ENCODE measurements around the gene LSM7. TPM values are rescaled to one million over a fixed set of nuclear protein-coding genes. Genes with fewer than 3 reads are reported as not detected.
A peak's percentile ranks its signal among the peaks of the same experiment; 100 is the strongest.

Gene LSM7
- total RNA-seq, 3 donors from 2014 or later (not counting 1 experiment from before 2014, with no cell fraction given), result 52.0 to 80.2 (median 77.4) TPM

DNA sequence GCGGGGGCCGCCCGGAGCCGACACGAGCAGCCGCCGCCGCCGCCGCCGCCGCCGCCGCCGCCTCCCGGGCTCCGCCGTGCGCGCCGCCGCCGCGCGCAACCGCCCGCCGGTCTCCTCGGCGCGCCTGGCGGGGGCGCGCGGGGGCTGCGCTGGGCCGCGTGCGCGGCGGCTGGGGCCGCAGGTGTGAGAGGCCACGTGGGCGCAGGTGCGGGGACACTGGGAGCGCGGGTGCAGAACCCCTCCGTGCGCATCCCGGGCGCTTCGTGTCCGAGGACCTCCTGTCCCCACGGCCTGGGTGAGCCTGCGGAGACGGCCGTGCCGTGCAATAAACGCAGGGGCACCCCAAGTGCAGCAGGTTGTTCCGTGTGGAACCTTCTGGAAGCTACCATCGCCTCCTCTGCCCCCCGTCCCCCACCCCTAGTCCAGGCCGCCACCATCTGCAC, 20.3 kb downstream of the LSM7 start, which contains the start of gene LINGO3:
TSS of gene LINGO3 (minus strand) at position 41 of the 443 bp plus-strand sequence. CDS start 16,378 bp downstream, outside the sequence.
- Mint-ChIP-seq H3K36me3 (no peaks in the 10 kb centered on the region), H3K27ac (peak within 1 kb of the TSS in 1 of 2 donors; percentile 42), H3K9me3 (no peaks in the 10 kb centered on the region), H3K4me3 (peak within 1 kb of the TSS; percentile 64), H3K4me1 (peaks cover 2 to 10% of the 10 kb centered on the region in 2 donors), H3K27me3 (ENCODE audit: low read depth in 2 of 2) (peaks cover 33 to 47% of the 10 kb centered on the region in 2 donors)
- H3K27me3 ChIP-seq (ENCODE audit: control insufficient read depth, insufficient read depth, low read length), result peaks cover 51% of the 10 kb centered on the region
- TF ChIP-seq, protein P1, sequence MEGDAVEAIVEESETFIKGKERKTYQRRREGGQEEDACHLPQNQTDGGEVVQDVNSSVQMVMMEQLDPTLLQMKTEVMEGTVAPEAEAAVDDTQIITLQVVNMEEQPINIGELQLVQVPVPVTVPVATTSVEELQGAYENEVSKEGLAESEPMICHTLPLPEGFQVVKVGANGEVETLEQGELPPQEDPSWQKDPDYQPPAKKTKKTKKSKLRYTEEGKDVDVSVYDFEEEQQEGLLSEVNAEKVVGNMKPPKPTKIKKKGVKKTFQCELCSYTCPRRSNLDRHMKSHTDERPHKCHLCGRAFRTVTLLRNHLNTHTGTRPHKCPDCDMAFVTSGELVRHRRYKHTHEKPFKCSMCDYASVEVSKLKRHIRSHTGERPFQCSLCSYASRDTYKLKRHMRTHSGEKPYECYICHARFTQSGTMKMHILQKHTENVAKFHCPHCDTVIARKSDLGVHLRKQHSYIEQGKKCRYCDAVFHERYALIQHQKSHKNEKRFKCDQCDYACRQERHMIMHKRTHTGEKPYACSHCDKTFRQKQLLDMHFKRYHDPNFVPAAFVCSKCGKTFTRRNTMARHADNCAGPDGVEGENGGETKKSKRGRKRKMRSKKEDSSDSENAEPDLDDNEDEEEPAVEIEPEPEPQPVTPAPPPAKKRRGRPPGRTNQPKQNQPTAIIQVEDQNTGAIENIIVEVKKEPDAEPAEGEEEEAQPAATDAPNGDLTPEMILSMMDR (IDR thresholded peaks at IDR 0.05), result no peak
- peak in 2 of 3 donors; percentile 50 to 67 for ATAC-seq
- intact Hi-C loops (cut with micrococcal nuclease), result no loop called here
- no peak within 1 kb of the TSS for H3K4me3 ChIP-seq (ENCODE audit: low read length)
- no peaks in the 10 kb centered on the region for H3K9me3 ChIP-seq (ENCODE audit: control insufficient read depth, insufficient read depth, low read length)
- peak in 1 of 2 donors; percentile 48 for DNase-seq
- WGBS (ENCODE audit: insufficient coverage), result 4% methylated on average over 63 of the region's 63 CpGs
- H3K4me1 ChIP-seq (ENCODE audit: control insufficient read depth, insufficient read depth, low read length), result peaks cover 14% of the 10 kb centered on the region
- no peaks in the 10 kb centered on the region for H3K36me3 ChIP-seq (ENCODE audit: control insufficient read depth, insufficient read depth, low read length)
- no peak within 1 kb of the TSS for H3K27ac ChIP-seq (ENCODE audit: low read length)

DNA sequence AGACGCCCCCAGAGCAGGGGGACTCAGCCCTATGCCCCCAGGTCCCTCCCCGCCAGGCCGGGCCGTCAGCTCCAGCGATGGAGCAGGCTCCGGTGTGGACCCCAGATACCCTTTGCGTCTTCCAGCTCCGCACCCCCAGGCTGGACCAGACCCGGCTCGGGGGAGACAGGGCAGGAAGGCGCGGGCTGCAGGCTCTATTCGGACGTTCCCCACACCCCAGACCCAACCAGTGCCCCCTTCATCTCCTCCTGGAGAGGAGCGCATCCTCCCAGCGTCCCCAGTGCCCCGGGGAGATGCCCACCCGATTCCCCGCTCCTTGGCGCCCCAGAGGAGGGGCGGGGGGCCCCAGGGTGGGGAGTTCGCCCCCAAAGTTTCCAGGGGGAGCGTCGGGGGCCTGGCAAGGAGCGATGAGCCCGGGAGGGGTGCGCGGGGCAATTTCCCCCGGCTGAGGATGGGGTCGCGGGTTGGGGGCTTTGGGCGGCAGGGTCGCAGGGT, 20.8 kb downstream of the LSM7 start:
- peaks cover 7 to 16% of the 10 kb centered on the region in 2 donors for H3K4me1 Mint-ChIP-seq
- DNase-seq, result no peak
- intact Hi-C loops (cut with micrococcal nuclease), result no loop called here
- H3K27me3 Mint-ChIP-seq (ENCODE audit: low read depth in 2 of 2), result peaks cover 39 to 49% of the 10 kb centered on the region in 2 donors
- no peaks in the 10 kb centered on the region for H3K36me3 Mint-ChIP-seq
- no peaks in the 10 kb centered on the region for H3K9me3 ChIP-seq (ENCODE audit: control insufficient read depth, insufficient read depth, low read length)
- no peaks in the 10 kb centered on the region for H3K36me3 ChIP-seq (ENCODE audit: control insufficient read depth, insufficient read depth, low read length)
- peaks cover 51% of the 10 kb centered on the region for H3K27me3 ChIP-seq (ENCODE audit: control insufficient read depth, insufficient read depth, low read length)
- TF ChIP-seq, protein P1 (IDR thresholded peaks at IDR 0.05), result no peak
- H3K9me3 Mint-ChIP-seq, result no peaks in the 10 kb centered on the region
- ATAC-seq, result no peak
- H3K27ac Mint-ChIP-seq, result no peak overlapping the region
- WGBS (ENCODE audit: insufficient coverage), result 19% methylated on average over 33 of the region's 33 CpGs
- no peak overlapping the region for H3K4me3 Mint-ChIP-seq
- no peak overlapping the region for H3K4me3 ChIP-seq (ENCODE audit: low read length)
- no peak overlapping the region for H3K27ac ChIP-seq (ENCODE audit: low read length)
- peaks cover 20% of the 10 kb centered on the region for H3K4me1 ChIP-seq (ENCODE audit: control insufficient read depth, insufficient read depth, low read length)

DNA sequence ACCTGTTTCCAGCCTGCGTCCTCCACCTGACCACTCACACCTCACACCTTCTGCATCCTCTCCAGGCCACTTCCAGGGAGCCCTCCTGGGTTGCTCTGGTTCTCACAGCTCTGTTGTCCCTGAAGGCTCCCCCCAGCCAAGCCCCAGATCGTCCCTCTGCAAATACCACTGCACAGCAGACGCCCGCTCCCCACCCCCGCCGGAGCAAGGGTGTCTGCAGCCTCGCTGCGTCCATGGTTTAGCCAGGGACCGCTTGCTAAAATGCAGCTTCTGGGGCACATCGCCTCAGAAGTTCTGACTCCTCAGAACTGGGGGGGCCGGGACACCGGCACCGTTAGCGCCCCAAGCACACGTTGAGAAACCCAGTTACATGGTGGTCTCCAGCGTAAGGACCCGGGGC, 21.4 kb downstream of the LSM7 start:
- intact Hi-C loops (cut with micrococcal nuclease), result no loop called here
- peaks cover 40 to 49% of the 10 kb centered on the region in 2 donors for H3K27me3 Mint-ChIP-seq (ENCODE audit: low read depth in 2 of 2)
- H3K27me3 ChIP-seq (ENCODE audit: control insufficient read depth, insufficient read depth, low read length), result peaks cover 48% of the 10 kb centered on the region

More for the DNA sequence above, 21.4 kb downstream of the LSM7 start:
- Mint-ChIP-seq H3K36me3 (no peaks in the 10 kb centered on the region), H3K9me3 (no peaks in the 10 kb centered on the region), H3K4me3 (no peak overlapping the region), H3K4me1 (peaks cover 7 to 21% of the 10 kb centered on the region in 2 donors), H3K27ac (no peak overlapping the region)
- TF ChIP-seq, protein P1 (IDR thresholded peaks at IDR 0.05), result no peak
- H3K4me1 ChIP-seq (ENCODE audit: control insufficient read depth, insufficient read depth, low read length), result peaks cover 26% of the 10 kb centered on the region
- DNase-seq (no peak), ATAC-seq (no peak)
- 70% methylated on average over 17 of the region's 17 CpGs for WGBS (ENCODE audit: insufficient coverage)
- no peaks in the 10 kb centered on the region for H3K36me3 ChIP-seq (ENCODE audit: control insufficient read depth, insufficient read depth, low read length)
- H3K27ac ChIP-seq (ENCODE audit: low read length), result no peak overlapping the region
- H3K4me3 ChIP-seq (ENCODE audit: low read length), result no peak overlapping the region
- no peaks in the 10 kb centered on the region for H3K9me3 ChIP-seq (ENCODE audit: control insufficient read depth, insufficient read depth, low read length)

All from natural killer cell (primary cell).